ENCODE measurements around the gene RALB.
A peak's percentile ranks its signal among the peaks of the same experiment; 100 is the strongest.

Gene RALB

GRCh38 chr2:120228503-120228902 is 24.1 kb upstream of the RALB start:
- no peaks in the 10 kb centered on the region for H3K27me3 ChIP-seq (ENCODE audit: control insufficient read depth, low read length)
- no peaks in the 10 kb centered on the region for H3K9me2 ChIP-seq (replicated peaks; ENCODE audit: control insufficient read depth, low read length)
- no peak overlapping the region for H3K4me3 ChIP-seq (ENCODE audit: low read length)
- peaks cover 3% of the 10 kb centered on the region; the same call in 1 of the 2 replicates for H3F3A ChIP-seq (ENCODE audit: control insufficient read depth, insufficient read depth)
- H3K4me1 ChIP-seq (ENCODE audit: control insufficient read depth, low read length) = peaks cover 64% of the 10 kb centered on the region
- no peaks in the 10 kb centered on the region for H3K9me3 ChIP-seq (ENCODE audit: control insufficient read depth, insufficient read depth, low read length)
- TF ChIP-seq EZH2phosphoT487 (IDR thresholded peaks at IDR 0.05; ENCODE audit: borderline replicate concordance, low read length) = no peak
- peak; percentile 28 for TF ChIP-seq CTCF (IDR thresholded peaks at IDR 0.05; ENCODE audit: low read depth, low read length, poor library complexity, severe bottlenecking)
- H3K79me2 ChIP-seq (ENCODE audit: control insufficient read depth, low read length) = no peaks in the 10 kb centered on the region
- H3K27ac ChIP-seq (ENCODE audit: low read depth, low read length) = no peak overlapping the region
- no peaks in the 10 kb centered on the region for H3K36me3 ChIP-seq (ENCODE audit: control insufficient read depth, low read length)
- peak overlapping the region; percentile 20; the same call in 1 of the 2 replicates for H3K4me2 ChIP-seq (ENCODE audit: low read length)
- H4K20me1 ChIP-seq (ENCODE audit: control insufficient read depth, insufficient read depth, low read depth, low read length) = no peaks in the 10 kb centered on the region

- Histone ChIP-seq H3K27me3 (ENCODE audit: control insufficient read depth, low read length) (no peaks in the 10 kb centered on the region), H4K20me1 (ENCODE audit: control insufficient read depth, insufficient read depth, low read depth, low read length) (no peaks in the 10 kb centered on the region), H3K9me3 (ENCODE audit: control insufficient read depth, insufficient read depth, low read length) (no peaks in the 10 kb centered on the region), H3K4me1 (ENCODE audit: control insufficient read depth, low read length) (peaks cover 59% of the 10 kb centered on the region), H3K36me3 (ENCODE audit: control insufficient read depth, low read length) (no peaks in the 10 kb centered on the region), H3K9me2 (replicated peaks; ENCODE audit: control insufficient read depth, low read length) (no peaks in the 10 kb centered on the region), H3K4me3 (ENCODE audit: low read length) (no peak overlapping the region), H3K4me2 (ENCODE audit: low read length) (no peak overlapping the region), H3K79me2 (ENCODE audit: control insufficient read depth, low read length) (no peaks in the 10 kb centered on the region), H3K27ac (ENCODE audit: low read depth, low read length) (no peak overlapping the region), H3F3A (ENCODE audit: control insufficient read depth, insufficient read depth) (peaks cover 3% of the 10 kb centered on the region; the same call in 1 of the 2 replicates)
- TF ChIP-seq EZH2phosphoT487 (IDR thresholded peaks at IDR 0.05; ENCODE audit: borderline replicate concordance, low read length) (no peak), CTCF (IDR thresholded peaks at IDR 0.05; ENCODE audit: low read depth, low read length, poor library complexity, severe bottlenecking) (no peak)
These were observed 23.3 kb upstream of the RALB start for GRCh38 chr2:120229341-120229740.

GRCh38 chr2:120230515-120231471 is 21.9 kb upstream of the RALB start:
- no peak overlapping the region for H3K27ac ChIP-seq (ENCODE audit: low read depth, low read length)
- no peak overlapping the region for H3K4me2 ChIP-seq (ENCODE audit: low read length)
- no peak for TF ChIP-seq CTCF (IDR thresholded peaks at IDR 0.05; ENCODE audit: low read depth, low read length, poor library complexity, severe bottlenecking)
- TF ChIP-seq EZH2phosphoT487 (IDR thresholded peaks at IDR 0.05; ENCODE audit: borderline replicate concordance, low read length) = no peak
- H3K9me2 ChIP-seq (replicated peaks; ENCODE audit: control insufficient read depth, low read length) = no peaks in the 10 kb centered on the region
- H3K79me2 ChIP-seq (ENCODE audit: control insufficient read depth, low read length) = no peaks in the 10 kb centered on the region
- H3F3A ChIP-seq (ENCODE audit: control insufficient read depth, insufficient read depth) = peaks cover 3% of the 10 kb centered on the region; the same call in 1 of the 2 replicates
- H4K20me1 ChIP-seq (ENCODE audit: control insufficient read depth, insufficient read depth, low read depth, low read length) = no peaks in the 10 kb centered on the region
- no peaks in the 10 kb centered on the region for H3K9me3 ChIP-seq (ENCODE audit: control insufficient read depth, insufficient read depth, low read length)
- H3K36me3 ChIP-seq (ENCODE audit: control insufficient read depth, low read length) = no peaks in the 10 kb centered on the region
- H3K4me1 ChIP-seq (ENCODE audit: control insufficient read depth, low read length) = peaks cover 57% of the 10 kb centered on the region
- no peaks in the 10 kb centered on the region for H3K27me3 ChIP-seq (ENCODE audit: control insufficient read depth, low read length)
- H3K4me3 ChIP-seq (ENCODE audit: low read length) = no peak overlapping the region
